Smooth muscle cell (in vitro differentiated cells): ENCODE results near the gene CDH22. TPM values are rescaled to one million over a fixed set of nuclear protein-coding genes. Genes with fewer than 3 reads are reported as not detected.
A peak's percentile ranks its signal among the peaks of the same experiment; 100 is the strongest.

Experiments used
- DNase-seq: peaks from one replicate; lab custom pipeline; 2025; ENCODE audit not compliant: unreplicated experiment; lab: John Stamatoyannopoulos, UW
- H2AFZ ChIP-seq: fragments of 200-600 bp; sonication (generic); 2 replicates; pipeline ENCODE4 v1.6.0; 2016; ENCODE audit warnings: antibody characterized with exemption, low read depth, mild to moderate bottlenecking
- H3F3A ChIP-seq: fragments of 200-600 bp; sonication (generic); 2 replicates; pipeline ENCODE4 v1.6.0; 2017; ENCODE audit warnings: antibody characterized with exemption, low read depth
- H3K27ac ChIP-seq: fragments of 200-600 bp; sonication (generic); 2 replicates; pipeline ENCODE4 v1.5.1; 2016; ENCODE audit warnings: low read depth, mild to moderate bottlenecking
- H3K27me3 ChIP-seq: fragments of 200-600 bp; sonication (generic); 2 replicates; pipeline ENCODE4 v1.6.1; 2016; ENCODE audit warnings: low read depth, mild to moderate bottlenecking
- H3K36me3 ChIP-seq: fragments of 200-600 bp; sonication (generic); 2 replicates; pipeline ENCODE4 v1.5.1; 2016; ENCODE audit warnings: low read depth
- H3K4me1 ChIP-seq: fragments of 200-600 bp; sonication (generic); 2 replicates; pipeline ENCODE4 v1.5.1; 2016; ENCODE audit warnings: low read depth
- H3K4me2 ChIP-seq: fragments of 200-600 bp; sonication (generic); 2 replicates; pipeline ENCODE4 v1.6.0; 2016; ENCODE audit warnings: mild to moderate bottlenecking
- H3K4me3 ChIP-seq: fragments of 200-600 bp; sonication (generic); 2 replicates; pipeline ENCODE4 v1.5.1; 2016; ENCODE audit warnings: mild to moderate bottlenecking
- H3K79me2 ChIP-seq: fragments of 200-600 bp; sonication (generic); 2 replicates; pipeline ENCODE4 v1.6.0; 2016; ENCODE audit warnings: low read depth, mild to moderate bottlenecking
- H3K9ac ChIP-seq: fragments of 200-600 bp; sonication (generic); 2 replicates; pipeline ENCODE4 v1.6.0; 2016; ENCODE audit warnings: low read depth
- H3K9me3 ChIP-seq: fragments of 200-600 bp; sonication (generic); replicated peaks from 2 replicates; pipeline ENCODE4 v1.5.1; 2016; ENCODE audit warnings: low read depth
- H4K20me1 ChIP-seq: fragments of 200-600 bp; sonication (generic); 2 replicates; pipeline ENCODE4 v1.6.0; 2016; ENCODE audit warnings: low read depth
- WGBS: methylation state at CpG from one replicate; pipeline ENCODE4 v1.1.7; 2016; ENCODE audit warnings: low lambda C conversion rate; 5-methylcytosine and 5-hydroxymethylcytosine counted together
- polyA plus RNA-seq: library from polyadenylated mRNA; unstranded; fragments of >200 nt; fragmentation: Nextera tagmentation; extraction: Ambion mirVana; gene quantifications from 2 replicates; pipeline ENCODE4 v1.2.1, GENCODE V29; 2016
- total RNA-seq: library from RNA; depleted of rRNA; stranded (reverse); fragments of >200 nt; gene quantifications from 2 replicates; pipeline ENCODE4 v1.2.3, GENCODE V29; 2014
- TF ChIP-seq, protein P1 (sequence below): fragments of 200-600 bp; sonication (generic); IDR thresholded peaks from 2 replicates; pipeline ENCODE4 v1.5.1; 2017; ENCODE audit warnings: borderline replicate concordance, mild to moderate bottlenecking, antibody characterized with exemption; ENCODE audit not compliant: insufficient read depth, poor library complexity, severe bottlenecking

Gene CDH22
- total and polyA plus RNA-seq, 2 experiments from 2014 or later = not detected

DNA sequence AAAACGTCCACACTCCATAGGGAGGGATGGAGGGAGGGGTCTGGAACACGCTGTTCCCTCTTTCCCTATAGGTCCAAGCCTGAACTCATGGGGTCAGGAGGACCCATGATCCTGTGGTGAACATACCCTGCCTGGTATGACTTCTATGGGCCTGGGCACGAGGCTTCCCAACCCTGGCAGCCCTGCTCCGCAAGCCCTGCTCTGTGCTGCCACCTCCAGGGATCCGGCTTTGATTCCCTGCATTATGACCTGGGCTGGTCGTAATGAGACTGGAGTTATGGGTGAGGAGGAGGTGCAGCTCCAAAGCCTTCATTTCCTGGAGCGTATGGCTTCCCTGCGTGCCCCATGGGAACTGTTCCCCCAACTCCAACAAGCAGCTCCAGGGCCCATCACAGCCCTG, 54.9 kb downstream of the CDH22 start:
- H3K27me3 ChIP-seq = peaks cover 88% of the 10 kb centered on the region
- WGBS = 20% methylated on average over 8 of the region's 8 CpGs

DNA sequence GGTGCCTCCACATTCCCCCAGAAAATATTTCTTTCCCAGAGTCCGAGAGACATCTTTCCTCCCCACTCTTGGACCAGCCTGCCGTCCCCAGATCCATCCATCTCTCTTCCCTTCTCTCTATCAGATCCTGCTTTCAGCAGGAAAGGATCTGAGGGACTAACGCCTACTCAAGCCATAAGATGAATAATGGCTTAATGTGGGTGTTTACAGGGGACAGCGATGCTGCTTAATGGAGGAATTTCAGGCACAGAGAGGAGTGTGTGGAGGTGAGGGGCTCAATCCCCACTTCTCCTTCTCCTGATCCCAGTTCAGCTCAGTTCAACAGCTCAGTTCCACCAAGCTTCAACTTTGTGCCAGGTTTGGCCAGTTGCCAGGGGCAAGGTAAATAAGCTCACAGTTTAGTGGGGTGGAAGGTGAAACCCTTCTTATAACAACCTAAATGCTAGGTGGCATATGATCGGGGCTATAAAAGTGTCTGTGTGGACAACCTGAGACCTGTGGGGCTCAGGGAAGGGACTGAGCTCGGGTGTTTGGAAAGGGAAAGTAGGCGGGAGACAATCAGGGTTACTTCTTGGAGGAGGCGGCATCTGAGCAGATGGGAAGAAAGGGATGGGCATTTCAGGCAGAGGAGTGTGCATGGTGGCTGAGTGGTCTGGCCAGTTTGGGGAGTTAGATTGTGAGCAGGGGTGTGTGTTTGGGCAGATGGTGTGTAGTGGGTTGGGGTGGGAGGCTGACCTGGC, 55.8 kb downstream of the CDH22 start:
- WGBS = 72% methylated on average over 8 of the region's 8 CpGs
- TF ChIP-seq, protein P1, sequence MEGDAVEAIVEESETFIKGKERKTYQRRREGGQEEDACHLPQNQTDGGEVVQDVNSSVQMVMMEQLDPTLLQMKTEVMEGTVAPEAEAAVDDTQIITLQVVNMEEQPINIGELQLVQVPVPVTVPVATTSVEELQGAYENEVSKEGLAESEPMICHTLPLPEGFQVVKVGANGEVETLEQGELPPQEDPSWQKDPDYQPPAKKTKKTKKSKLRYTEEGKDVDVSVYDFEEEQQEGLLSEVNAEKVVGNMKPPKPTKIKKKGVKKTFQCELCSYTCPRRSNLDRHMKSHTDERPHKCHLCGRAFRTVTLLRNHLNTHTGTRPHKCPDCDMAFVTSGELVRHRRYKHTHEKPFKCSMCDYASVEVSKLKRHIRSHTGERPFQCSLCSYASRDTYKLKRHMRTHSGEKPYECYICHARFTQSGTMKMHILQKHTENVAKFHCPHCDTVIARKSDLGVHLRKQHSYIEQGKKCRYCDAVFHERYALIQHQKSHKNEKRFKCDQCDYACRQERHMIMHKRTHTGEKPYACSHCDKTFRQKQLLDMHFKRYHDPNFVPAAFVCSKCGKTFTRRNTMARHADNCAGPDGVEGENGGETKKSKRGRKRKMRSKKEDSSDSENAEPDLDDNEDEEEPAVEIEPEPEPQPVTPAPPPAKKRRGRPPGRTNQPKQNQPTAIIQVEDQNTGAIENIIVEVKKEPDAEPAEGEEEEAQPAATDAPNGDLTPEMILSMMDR = no peak
- no peaks in the 10 kb centered on the region for H3K9me3 ChIP-seq

More for the DNA sequence above, 54.9 kb downstream of the CDH22 start:
- no peak overlapping the region for H3K27ac ChIP-seq
- no peak overlapping the region for H3K4me2 ChIP-seq
- H2AFZ ChIP-seq = no peak overlapping the region
- H3K9me3 ChIP-seq = no peaks in the 10 kb centered on the region
- no peaks in the 10 kb centered on the region for H4K20me1 ChIP-seq
- no peak overlapping the region for H3K9ac ChIP-seq
- H3K4me3 ChIP-seq = no peak overlapping the region
- H3K79me2 ChIP-seq = no peaks in the 10 kb centered on the region
- no peaks in the 10 kb centered on the region for H3F3A ChIP-seq
- DNase-seq = no peak
- TF ChIP-seq, protein P1 = peak; percentile 15
- no peaks in the 10 kb centered on the region for H3K36me3 ChIP-seq
- H3K4me1 ChIP-seq = no peaks in the 10 kb centered on the region

DNA sequence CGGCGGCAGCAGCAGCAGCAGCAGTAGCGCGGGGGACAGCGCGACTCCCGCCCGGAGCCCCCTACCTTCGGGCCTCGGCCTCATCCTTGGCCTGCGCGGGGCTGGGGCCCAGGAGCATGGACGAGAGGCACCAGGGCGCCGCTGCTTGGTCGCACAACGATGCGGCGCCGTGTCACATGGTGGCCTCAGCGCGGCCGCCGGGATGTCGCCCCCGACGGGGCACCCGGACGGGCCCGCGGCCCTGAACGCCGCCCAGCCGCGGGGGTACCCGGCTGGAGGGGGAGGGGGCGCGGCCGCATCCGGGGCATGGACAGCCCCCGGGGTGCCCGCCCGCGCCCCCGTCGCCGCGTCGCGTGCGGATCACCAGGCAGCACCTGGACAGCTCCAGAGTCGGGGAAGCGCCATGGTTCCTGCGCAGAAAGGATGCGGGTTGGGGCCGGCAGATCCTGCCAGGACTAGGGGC, 57.1 kb downstream of the CDH22 start:
- H3F3A ChIP-seq = no peaks in the 10 kb centered on the region
- no peaks in the 10 kb centered on the region for H3K79me2 ChIP-seq
- H3K27me3 ChIP-seq = peaks cover 94% of the 10 kb centered on the region
- no peaks in the 10 kb centered on the region for H3K4me1 ChIP-seq
- no peak overlapping the region for H3K4me2 ChIP-seq
- H2AFZ ChIP-seq = no peak overlapping the region
- no peaks in the 10 kb centered on the region for H3K36me3 ChIP-seq
- no peak overlapping the region for H3K4me3 ChIP-seq
- no peak for DNase-seq
- H3K27ac ChIP-seq = no peak overlapping the region
- no peaks in the 10 kb centered on the region for H4K20me1 ChIP-seq
- no peak overlapping the region for H3K9ac ChIP-seq
- TF ChIP-seq, protein P1 = no peak
- 3% methylated on average over 26 of the region's 56 CpGs for WGBS
- no peaks in the 10 kb centered on the region for H3K9me3 ChIP-seq

More for the DNA sequence above, 55.8 kb downstream of the CDH22 start:
- Histone ChIP-seq H3K79me2 (no peaks in the 10 kb centered on the region), H3K27ac (no peak overlapping the region), H3K27me3 (peaks cover 88% of the 10 kb centered on the region), H3K4me2 (no peak overlapping the region), H3K4me1 (no peaks in the 10 kb centered on the region), H3K36me3 (no peaks in the 10 kb centered on the region), H3F3A (no peaks in the 10 kb centered on the region), H2AFZ (no peak overlapping the region), H4K20me1 (no peaks in the 10 kb centered on the region), H3K9ac (no peak overlapping the region), H3K4me3 (no peak overlapping the region)
- DNase-seq = no peak

DNA sequence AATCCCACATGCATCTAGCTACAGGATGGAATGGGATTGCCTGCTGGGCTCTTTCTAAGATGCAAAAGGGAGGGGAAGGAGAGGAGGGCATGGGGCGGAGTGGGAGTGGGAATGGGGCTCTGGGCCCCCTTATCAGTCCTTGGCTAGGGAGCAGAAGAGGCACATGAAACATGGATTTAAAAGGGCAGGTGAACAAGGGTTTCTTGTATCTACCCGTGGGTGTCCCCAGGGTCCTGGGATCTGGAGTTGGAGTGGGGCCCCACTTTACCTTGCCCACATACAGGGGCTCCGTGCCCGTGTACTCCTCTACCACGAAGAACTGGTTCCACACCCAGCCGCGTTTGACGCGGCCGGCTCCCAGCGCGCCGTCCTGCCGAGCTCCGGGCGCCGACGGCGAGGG, 57.5 kb downstream of the CDH22 start:
- Histone ChIP-seq H3K36me3 (no peaks in the 10 kb centered on the region), H3K4me3 (no peak overlapping the region), H3K27ac (no peak overlapping the region), H3F3A (no peaks in the 10 kb centered on the region), H3K9ac (no peak overlapping the region), H3K4me2 (no peak overlapping the region), H2AFZ (no peak overlapping the region), H3K27me3 (peaks cover 94% of the 10 kb centered on the region), H4K20me1 (no peaks in the 10 kb centered on the region), H3K4me1 (no peaks in the 10 kb centered on the region), H3K9me3 (no peaks in the 10 kb centered on the region), H3K79me2 (no peaks in the 10 kb centered on the region)
- no peak for DNase-seq
- TF ChIP-seq, protein P1 = no peak
- 7% methylated on average over 18 of the region's 19 CpGs for WGBS
